ENCODE measurements around the gene ABHD14A. TPM values are rescaled to one million over a fixed set of nuclear protein-coding genes. Genes with fewer than 3 reads are reported as not detected.

ABHD14A gene
- total RNA-seq, 1 experiment from 2014 or later, result 3.8 TPM

DNA sequence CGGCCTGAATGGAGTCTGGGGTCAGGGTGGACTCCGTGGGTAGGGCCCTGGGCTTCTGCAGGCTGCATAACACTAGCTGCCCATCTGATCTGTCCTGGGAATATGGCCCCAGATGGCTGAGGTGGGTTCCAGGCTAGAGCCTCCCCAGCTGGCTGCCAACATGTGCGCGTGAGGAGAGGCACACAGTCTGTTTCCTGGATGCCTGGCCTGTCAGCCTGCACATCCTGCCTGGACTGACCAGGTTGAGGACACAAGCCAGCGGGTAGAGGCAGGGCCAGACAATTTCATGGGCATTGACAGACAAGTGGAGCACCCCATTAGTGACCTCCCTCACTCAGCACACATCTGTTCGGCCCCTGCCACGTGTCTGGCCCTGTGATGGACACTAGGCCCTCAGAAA, 50.6 kb downstream of the ABHD14A start (continued):
- TF ChIP-seq ATF6 (CRISPR knock-in tag; IDR thresholded peaks at IDR 0.05), result no peak
- TF ChIP-seq, protein P1, sequence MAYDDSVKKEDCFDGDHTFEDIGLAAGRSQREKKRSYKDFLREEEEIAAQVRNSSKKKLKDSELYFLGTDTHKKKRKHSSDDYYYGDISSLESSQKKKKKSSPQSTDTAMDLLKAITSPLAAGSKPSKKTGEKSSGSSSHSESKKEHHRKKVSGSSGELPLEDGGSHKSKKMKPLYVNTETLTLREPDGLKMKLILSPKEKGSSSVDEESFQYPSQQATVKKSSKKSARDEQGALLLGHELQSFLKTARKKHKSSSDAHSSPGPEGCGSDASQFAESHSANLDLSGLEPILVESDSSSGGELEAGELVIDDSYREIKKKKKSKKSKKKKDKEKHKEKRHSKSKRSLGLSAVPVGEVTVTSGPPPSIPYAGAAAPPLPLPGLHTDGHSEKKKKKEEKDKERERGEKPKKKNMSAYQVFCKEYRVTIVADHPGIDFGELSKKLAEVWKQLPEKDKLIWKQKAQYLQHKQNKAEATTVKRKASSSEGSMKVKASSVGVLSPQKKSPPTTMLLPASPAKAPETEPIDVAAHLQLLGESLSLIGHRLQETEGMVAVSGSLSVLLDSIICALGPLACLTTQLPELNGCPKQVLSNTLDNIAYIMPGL (CRISPR knock-in tag; IDR thresholded peaks at IDR 0.05), result no peak

DNA sequence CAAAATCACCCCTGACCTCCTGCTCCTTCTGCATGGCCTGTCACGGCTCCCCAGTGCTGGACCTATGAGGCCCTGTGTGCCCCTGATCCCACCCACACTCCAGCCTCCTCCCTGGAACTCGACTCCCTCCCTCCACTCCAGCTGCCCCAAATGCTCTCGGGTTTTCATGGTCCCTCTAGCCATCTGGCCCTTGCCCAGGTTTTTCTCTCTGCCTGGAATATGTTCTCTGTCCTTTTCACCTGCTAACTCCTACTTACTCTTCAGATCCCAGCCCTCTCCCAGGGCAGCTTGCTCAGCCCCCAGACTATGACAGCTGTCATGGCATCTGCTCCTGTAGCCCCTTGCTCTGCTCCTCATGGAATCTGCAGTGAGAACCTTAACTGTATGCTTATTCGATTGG, 51.2 kb downstream of the ABHD14A start:
- Mint-ChIP-seq H3K4me1 (peaks cover 9% of the 10 kb centered on the region), H3K36me3 (no peaks in the 10 kb centered on the region), H3K27me3 (ENCODE audit: low read depth) (no peaks in the 10 kb centered on the region), H3K27ac (no peak overlapping the region), H3K4me3 (no peak overlapping the region), H3K9me3 (no peaks in the 10 kb centered on the region)
- TF ChIP-seq ESRRA (CRISPR knock-in tag; IDR thresholded peaks at IDR 0.05; ENCODE audit: borderline replicate concordance) (no peak), GTF2I (CRISPR knock-in tag; conservative IDR thresholded peaks at IDR 0.05) (no peak), PRDM15 (CRISPR knock-in tag; IDR thresholded peaks at IDR 0.05) (no peak), ZNF671 (CRISPR knock-in tag; IDR thresholded peaks at IDR 0.05) (no peak), CREB1 (CRISPR knock-in tag; IDR thresholded peaks at IDR 0.05) (no peak), ELF4 (CRISPR knock-in tag; IDR thresholded peaks at IDR 0.05; ENCODE audit: low read depth) (no peak), MAX (CRISPR knock-in tag; IDR thresholded peaks at IDR 0.05) (no peak)
- no peak for ATAC-seq
- ChIA-PET POLR2A (no interaction called here), CTCF (interaction anchor here (1.0 kb wide), 1 partner anchor 22 kb away, joined by 4 read pairs; no protein-coding TSS in a partner anchor)
- DNase-seq (ENCODE audit: low spot score), result no peak

GRCh38 chr3:52028572-52028971, 53.7 kb downstream of the ABHD14A start:
- H3K9me3 Mint-ChIP-seq, result no peaks in the 10 kb centered on the region
- ChIA-PET CTCF (interaction anchor here (0.8 to 2.2 kb wide), 8 partner anchors 8 to 95 kb away, joined by 3 to 8 read pairs (median 6); partner anchors contain the start of genes PARP3 and RRP9), POLR2A (interaction anchor here (0.5 kb wide), 1 partner anchor 294 kb away, joined by 5 read pairs; no protein-coding TSS in a partner anchor)
- no peak overlapping the region for H3K4me3 Mint-ChIP-seq
- TF ChIP-seq ZNF263 (CRISPR knock-in tag; IDR thresholded peaks at IDR 0.05; ENCODE audit: low read depth) (no peak), ATF1 (CRISPR knock-in tag; IDR thresholded peaks at IDR 0.05) (no peak), ZNF671 (CRISPR knock-in tag; IDR thresholded peaks at IDR 0.05) (no peak), CREM (CRISPR knock-in tag; IDR thresholded peaks at IDR 0.05) (no peak), ZMAT4 (CRISPR knock-in tag; IDR thresholded peaks at IDR 0.05) (no peak)
- TF ChIP-seq, protein P2, sequence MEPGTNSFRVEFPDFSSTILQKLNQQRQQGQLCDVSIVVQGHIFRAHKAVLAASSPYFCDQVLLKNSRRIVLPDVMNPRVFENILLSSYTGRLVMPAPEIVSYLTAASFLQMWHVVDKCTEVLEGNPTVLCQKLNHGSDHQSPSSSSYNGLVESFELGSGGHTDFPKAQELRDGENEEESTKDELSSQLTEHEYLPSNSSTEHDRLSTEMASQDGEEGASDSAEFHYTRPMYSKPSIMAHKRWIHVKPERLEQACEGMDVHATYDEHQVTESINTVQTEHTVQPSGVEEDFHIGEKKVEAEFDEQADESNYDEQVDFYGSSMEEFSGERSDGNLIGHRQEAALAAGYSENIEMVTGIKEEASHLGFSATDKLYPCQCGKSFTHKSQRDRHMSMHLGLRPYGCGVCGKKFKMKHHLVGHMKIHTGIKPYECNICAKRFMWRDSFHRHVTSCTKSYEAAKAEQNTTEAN (CRISPR knock-in tag; IDR thresholded peaks at IDR 0.05), result no peak
- H3K36me3 Mint-ChIP-seq, result no peaks in the 10 kb centered on the region
- DNase-seq (ENCODE audit: low spot score) (no peak), ATAC-seq (no peak)
- no peaks in the 10 kb centered on the region for H3K27me3 Mint-ChIP-seq (ENCODE audit: low read depth)
- H3K4me1 Mint-ChIP-seq, result peaks cover 4% of the 10 kb centered on the region; the same call in 1 of the 2 replicates
- no peak overlapping the region for H3K27ac Mint-ChIP-seq
